BE2C (cell line): ENCODE data around the gene FXYD3.

Source experiments
- DNase-seq: peaks from one replicate; pipeline ENCODE4 v3.0.0-alpha.2; 2020
- H3K27me3 ChIP-seq: fragments of 250-450 bp; sonication (Bioruptor Pico); 2 replicates; pipeline ENCODE4 v1.5.1; 2020; ENCODE audit warnings: mild to moderate bottlenecking
- H3K36me3 ChIP-seq: fragments of 250-450 bp; sonication (Bioruptor Pico); 2 replicates; pipeline ENCODE4 v1.5.1; 2020; ENCODE audit warnings: mild to moderate bottlenecking
- H3K4me1 ChIP-seq: fragments of 250-450 bp; sonication (Bioruptor Pico); 2 replicates; pipeline ENCODE4 v1.5.1; 2020
- H3K4me3 ChIP-seq: 2 replicates; pipeline ENCODE4 v1.5.1; 2011; ENCODE audit warnings: low read depth, low read length
- H3K9me3 ChIP-seq: fragments of 250-450 bp; sonication (Bioruptor Pico); 2 replicates; pipeline ENCODE4 v1.5.1; 2020
- TF ChIP-seq, protein P1 (sequence below): IDR thresholded peaks from 2 replicates; pipeline ENCODE4 v1.5.1; 2012; ENCODE audit warnings: mild to moderate bottlenecking, low read depth, low read length

The FXYD3 gene

DNA sequence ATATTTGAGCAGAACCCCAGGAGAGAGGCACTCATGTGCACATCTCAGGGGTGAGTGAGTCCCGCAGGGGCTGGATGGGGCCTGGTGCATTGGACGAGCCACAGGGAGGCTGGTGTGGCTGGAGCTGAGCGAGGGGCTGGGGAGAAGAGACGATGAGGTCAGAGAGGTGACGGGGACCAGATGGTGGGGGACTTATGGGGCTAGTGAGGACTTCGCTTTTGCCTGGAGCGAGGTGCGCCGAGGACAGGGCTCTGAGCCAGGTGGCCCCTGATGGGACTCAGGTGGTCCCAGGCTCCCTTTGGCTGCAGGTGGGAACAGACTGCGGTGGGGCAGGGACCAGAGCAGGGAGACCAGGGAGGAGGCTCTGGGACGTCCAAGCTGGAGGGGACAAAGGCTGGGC, 6.9 kb upstream of the FXYD3 start:
- H3K36me3 ChIP-seq, result no peaks in the 10 kb centered on the region
- H3K4me3 ChIP-seq, result no peak overlapping the region
- no peak for DNase-seq
- no peaks in the 10 kb centered on the region for H3K9me3 ChIP-seq
- no peaks in the 10 kb centered on the region for H3K4me1 ChIP-seq
- TF ChIP-seq, protein P1, sequence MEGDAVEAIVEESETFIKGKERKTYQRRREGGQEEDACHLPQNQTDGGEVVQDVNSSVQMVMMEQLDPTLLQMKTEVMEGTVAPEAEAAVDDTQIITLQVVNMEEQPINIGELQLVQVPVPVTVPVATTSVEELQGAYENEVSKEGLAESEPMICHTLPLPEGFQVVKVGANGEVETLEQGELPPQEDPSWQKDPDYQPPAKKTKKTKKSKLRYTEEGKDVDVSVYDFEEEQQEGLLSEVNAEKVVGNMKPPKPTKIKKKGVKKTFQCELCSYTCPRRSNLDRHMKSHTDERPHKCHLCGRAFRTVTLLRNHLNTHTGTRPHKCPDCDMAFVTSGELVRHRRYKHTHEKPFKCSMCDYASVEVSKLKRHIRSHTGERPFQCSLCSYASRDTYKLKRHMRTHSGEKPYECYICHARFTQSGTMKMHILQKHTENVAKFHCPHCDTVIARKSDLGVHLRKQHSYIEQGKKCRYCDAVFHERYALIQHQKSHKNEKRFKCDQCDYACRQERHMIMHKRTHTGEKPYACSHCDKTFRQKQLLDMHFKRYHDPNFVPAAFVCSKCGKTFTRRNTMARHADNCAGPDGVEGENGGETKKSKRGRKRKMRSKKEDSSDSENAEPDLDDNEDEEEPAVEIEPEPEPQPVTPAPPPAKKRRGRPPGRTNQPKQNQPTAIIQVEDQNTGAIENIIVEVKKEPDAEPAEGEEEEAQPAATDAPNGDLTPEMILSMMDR, result no peak
- no peaks in the 10 kb centered on the region for H3K27me3 ChIP-seq

DNA sequence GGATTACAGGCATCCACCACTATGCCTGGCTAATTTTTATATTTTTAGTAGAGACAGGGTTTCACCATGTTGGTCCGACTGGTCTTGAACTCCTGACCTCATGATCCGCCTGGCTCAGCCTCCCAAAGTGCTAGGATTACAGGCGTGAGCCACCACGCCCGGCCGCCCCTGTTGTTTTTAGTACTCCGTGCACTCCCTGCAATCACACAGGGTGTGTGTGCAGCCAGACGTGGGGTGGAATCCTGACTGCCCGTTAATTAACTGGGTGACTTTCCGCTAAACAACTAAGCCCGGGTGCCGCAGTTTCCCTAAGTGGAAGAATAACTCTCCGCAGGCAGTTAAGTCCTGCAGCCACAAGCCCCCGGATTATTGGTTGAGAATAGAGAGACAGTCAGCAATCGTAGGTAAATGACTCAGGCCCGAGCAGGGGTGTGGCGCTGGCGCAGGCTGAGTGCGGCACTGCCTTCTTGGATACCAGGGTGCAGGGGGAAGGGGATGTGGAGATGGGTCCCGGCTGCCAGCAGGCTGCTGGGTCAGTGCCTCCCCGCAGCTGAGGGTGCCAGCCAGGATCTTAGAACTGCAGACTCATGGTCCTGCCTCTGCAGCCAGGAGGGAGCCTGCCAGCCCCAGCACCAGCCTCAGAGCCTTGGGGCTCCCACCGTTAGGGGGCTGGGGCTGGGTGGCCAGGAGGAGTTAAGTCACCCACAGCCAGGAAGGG, 6.1 kb upstream of the FXYD3 start:
- H3K4me3 ChIP-seq, result no peak overlapping the region
- H3K27me3 ChIP-seq, result no peaks in the 10 kb centered on the region
- no peak for DNase-seq
- TF ChIP-seq, protein P1, result no peak
- H3K36me3 ChIP-seq, result no peaks in the 10 kb centered on the region
- no peaks in the 10 kb centered on the region for H3K9me3 ChIP-seq
- H3K4me1 ChIP-seq, result no peaks in the 10 kb centered on the region

DNA sequence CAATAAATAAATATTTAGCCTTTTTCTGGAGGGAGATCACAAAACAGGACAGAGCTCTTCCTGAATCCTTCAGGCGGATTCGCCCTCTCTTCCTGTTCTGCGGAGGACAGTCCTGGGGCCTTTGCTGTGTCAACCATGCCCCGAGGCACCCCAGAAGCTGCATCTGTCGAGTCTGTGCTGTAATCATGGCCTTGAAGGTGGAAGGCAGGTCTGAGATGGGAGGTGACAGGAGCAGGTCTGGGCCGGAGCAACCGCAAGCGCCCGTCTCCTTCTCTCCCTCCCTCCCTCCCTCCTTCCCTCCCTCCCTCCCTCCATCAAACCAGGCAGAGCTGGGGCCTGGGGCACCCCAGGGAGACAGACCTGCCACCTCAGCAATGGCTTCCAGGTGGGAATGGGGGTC, 4.6 kb upstream of the FXYD3 start:
- TF ChIP-seq, protein P1, result no peak
- H3K4me1 ChIP-seq, result no peaks in the 10 kb centered on the region
- no peaks in the 10 kb centered on the region for H3K27me3 ChIP-seq
- H3K9me3 ChIP-seq, result no peaks in the 10 kb centered on the region
- no peaks in the 10 kb centered on the region for H3K36me3 ChIP-seq
- H3K4me3 ChIP-seq, result no peak overlapping the region
- DNase-seq, result no peak

DNA sequence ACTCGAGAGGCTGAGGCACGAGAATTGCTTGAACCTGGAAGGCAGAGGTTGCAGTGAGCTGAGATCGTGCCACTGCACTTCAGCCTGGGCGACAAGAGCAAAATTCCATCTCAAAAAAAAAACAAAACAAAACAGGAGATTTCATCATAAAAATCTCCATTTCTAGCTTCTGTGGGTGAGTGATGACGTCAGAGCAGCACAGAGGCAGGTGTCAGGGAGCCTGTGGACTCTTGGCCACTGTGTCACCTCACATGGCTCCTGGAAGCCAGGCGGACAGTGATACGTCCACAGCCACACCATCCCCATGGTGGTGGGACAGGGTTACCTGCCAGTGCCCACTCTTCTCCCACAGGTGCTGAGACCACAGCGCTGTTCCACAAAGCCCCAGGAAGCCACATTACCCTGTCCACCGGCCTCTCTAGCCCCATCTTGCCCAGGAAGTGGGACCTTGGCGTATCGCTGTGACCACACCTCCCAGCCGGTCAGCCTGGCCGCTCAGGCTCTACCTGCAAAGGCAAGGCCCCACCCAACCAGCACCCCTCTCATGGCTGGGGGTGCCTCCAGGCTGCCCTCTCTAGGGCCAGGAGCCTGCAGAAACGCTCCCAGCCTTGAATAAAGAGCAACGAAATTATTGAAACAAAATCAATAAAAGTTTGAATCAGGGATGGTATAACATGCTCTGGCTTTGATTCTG, 2.5 kb upstream of the FXYD3 start:
- Histone ChIP-seq H3K27me3 (no peaks in the 10 kb centered on the region), H3K4me3 (no peak overlapping the region), H3K4me1 (no peaks in the 10 kb centered on the region), H3K9me3 (no peaks in the 10 kb centered on the region), H3K36me3 (no peaks in the 10 kb centered on the region)
- TF ChIP-seq, protein P1, result no peak
- no peak for DNase-seq

DNA sequence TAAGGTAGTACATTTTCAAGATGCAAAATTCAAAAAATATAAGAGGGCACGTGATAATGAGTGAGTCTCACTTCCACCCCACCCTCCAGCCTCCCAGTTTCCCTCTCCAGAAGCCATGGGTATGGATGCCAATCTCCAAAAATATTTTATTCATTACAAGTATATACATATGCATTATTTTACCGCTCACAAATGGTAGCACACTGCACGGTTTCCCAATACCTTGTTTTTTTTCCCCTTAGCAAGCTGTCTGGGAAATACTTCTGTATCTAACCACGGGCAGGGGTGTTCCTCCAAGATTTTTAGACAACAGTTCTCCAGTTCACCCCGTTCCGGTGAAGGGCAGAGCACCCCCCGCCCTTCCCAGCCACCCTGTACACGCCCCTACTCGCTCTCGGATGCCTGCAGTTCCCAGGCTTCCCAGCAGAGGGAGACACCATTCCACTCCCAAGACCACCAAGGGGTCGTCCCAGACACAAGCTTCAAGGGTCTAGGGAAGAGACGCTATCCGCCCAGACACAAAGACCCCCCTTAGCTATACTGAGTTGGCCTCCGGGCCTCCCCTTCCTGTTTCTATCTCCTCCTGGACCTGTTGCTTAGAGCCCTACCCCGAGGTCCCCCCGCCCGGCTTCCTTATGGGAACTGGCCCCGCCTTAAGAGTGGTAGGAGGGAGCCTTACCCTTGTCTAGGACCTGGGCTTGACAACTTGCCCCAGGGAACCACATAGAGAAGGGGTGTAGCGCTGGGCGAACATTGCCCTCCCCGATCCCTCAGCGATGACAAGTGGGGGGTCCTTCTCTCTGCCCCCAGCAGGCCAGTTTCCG, 1.1 kb upstream of the FXYD3 start:
- DNase-seq, result peak; percentile 74
- Histone ChIP-seq H3K4me3 (peak overlapping the region; percentile 1; the same call in 1 of the 2 replicates), H3K27me3 (no peaks in the 10 kb centered on the region), H3K4me1 (no peaks in the 10 kb centered on the region), H3K9me3 (no peaks in the 10 kb centered on the region), H3K36me3 (no peaks in the 10 kb centered on the region)
- TF ChIP-seq, protein P1, result peak; percentile 98
